ENCODE measurements around the gene ELMO3. TPM values are rescaled to one million over a fixed set of nuclear protein-coding genes. Genes with fewer than 3 reads are reported as not detected.
A peak's percentile ranks its signal among the peaks of the same experiment; 100 is the strongest.

The ELMO3 gene
- total and polyA plus RNA-seq, 2 of the 4 experiments (the other 2 are of a cell fraction) = 0.36 to 1.6 TPM

GRCh38 chr16:67170168-67170948, 28.6 kb upstream of the ELMO3 start, which contains the start of gene NOL3:
Gene NOL3, plus strand, starts transcription at chr16:67170538.
- H4K91ac ChIP-seq (ENCODE audit: insufficient read depth, low read depth, low read length) = peak within 1 kb of the TSS; percentile 98
- 0 out of 2 replicates have a peak, but pooled peaks cover 4% of the 10 kb centered on the region for H4K20me1 ChIP-seq (ENCODE audit: insufficient read depth, low read length)
- peak within 1 kb of the TSS; percentile 99 for H2AK5ac ChIP-seq (ENCODE audit: low read depth, low read length)
- H3K27ac ChIP-seq (ENCODE audit: insufficient read depth, low read length) = peak within 1 kb of the TSS; percentile 80
- peaks cover 20% of the 10 kb centered on the region for H3K9me1 ChIP-seq (ENCODE audit: insufficient read depth, low read length)
- peaks cover 6% of the 10 kb centered on the region; the same call in 1 of the 2 replicates for H3K36me3 ChIP-seq (ENCODE audit: control insufficient read depth, insufficient read depth, low read length)
- H3K9me3 ChIP-seq (ENCODE audit: control insufficient read depth, insufficient read depth, low read length) = no peaks in the 10 kb centered on the region
- H3K4me2 ChIP-seq (ENCODE audit: low read depth, low read length) = peak within 1 kb of the TSS; percentile 74
- no TSS peak for BruUV-seq (replicated peaks)
- H4K5ac ChIP-seq (ENCODE audit: low read depth, low read length) = peak within 1 kb of the TSS; percentile 84
- peak within 1 kb of the TSS; percentile 82 for H2BK20ac ChIP-seq (ENCODE audit: low read depth, low read length)
- ChIA-PET CTCF (interaction anchor here (0.6 to 1.5 kb wide), 6 partner anchors 10 to 550 kb away, joined by 3 to 6 read pairs (median 4); no protein-coding TSS in a partner anchor), POLR2A (ENCODE audit: unreplicated experiment) (interaction anchor here (0.7 kb wide), 1 partner anchor 34 kb away, joined by 7 read pairs; no protein-coding TSS in a partner anchor)
- dilution Hi-C loops (cut with HindIII; ENCODE audit: low sequenced_read_pairs, unreplicated experiment) (no loop called here), intact Hi-C loops (cut with micrococcal nuclease) (no loop called here), in situ Hi-C loops (cut with MboI; ENCODE audit: low sequenced_read_pairs) (no loop called here)
- H3K4ac ChIP-seq (ENCODE audit: low read depth, low read length) = peak within 1 kb of the TSS; percentile 94
- peak within 1 kb of the TSS; percentile 84 for H3K18ac ChIP-seq (ENCODE audit: low read depth, low read length)
- H3K4me3 ChIP-seq (ENCODE audit: insufficient read depth, low read depth, low read length) = peak within 1 kb of the TSS; percentile 44
- H2BK5ac ChIP-seq (ENCODE audit: low read depth, low read length, poor library complexity, severe bottlenecking) = peak within 1 kb of the TSS; percentile 93
- peak within 1 kb of the TSS; percentile 77 to 96 for H4K8ac ChIP-seq (ENCODE audit: low read depth in 2 of 2, low read length in 2 of 2)
- 7% methylated on average over 11 of the region's 50 CpGs; no CpG with 5 or more reads in 1 of the 2 experiments for WGBS, 2 experiments (ENCODE audit: extremely low coverage in 2 of 2, insufficient read length in 1 of 2)
- TF ChIP-seq USF2 (IDR thresholded peaks at IDR 0.05; ENCODE audit: low read depth, low read length) = no peak
- 0 out of 2 replicates have a peak, but pooled peaks have one; percentile 13 for TF ChIP-seq RAD21 (IDR thresholded peaks at IDR 0.05; ENCODE audit: low read length)
- TF ChIP-seq ELK1 (IDR thresholded peaks at IDR 0.05; ENCODE audit: borderline replicate concordance, low read depth, low read length) = no peak
- 0 out of 2 replicates have a peak, but pooled peaks have one; percentile 9 for TF ChIP-seq SMC3 (IDR thresholded peaks at IDR 0.05; ENCODE audit: low read depth, low read length)
- peak; percentile 87 for TF ChIP-seq NFE2L2 (IDR thresholded peaks at IDR 0.05; ENCODE audit: low read depth, low read length)
- peak; percentile 8; the same call in 1 of the 2 replicates for TF ChIP-seq MAFK (IDR thresholded peaks at IDR 0.05; ENCODE audit: low read depth, low read length)
- peak; percentile 61; the same call in 1 of the 2 replicates for TF ChIP-seq MAZ (IDR thresholded peaks at IDR 0.05; ENCODE audit: borderline replicate concordance, low read depth, low read length)
- no peak for TF ChIP-seq RCOR1 (IDR thresholded peaks at IDR 0.05; ENCODE audit: insufficient replicate concordance, low read length)
- peak; percentile 45; the same call in 1 of the 2 replicates for TF ChIP-seq POLR2A (IDR thresholded peaks at IDR 0.05; ENCODE audit: low read depth, low read length)
- TF ChIP-seq BHLHE40 (IDR thresholded peaks at IDR 0.05; ENCODE audit: low read depth, low read length) = no peak
- peak; percentile 22; the same call in 1 of the 2 replicates for TF ChIP-seq CTCF (conservative IDR thresholded peaks at IDR 0.05; ENCODE audit: low read depth, low read length)
- peak within 1 kb of the TSS; percentile 98 for H2AFZ ChIP-seq (replicated peaks; ENCODE audit: low read length, poor library complexity)
- H3K79me1 ChIP-seq (ENCODE audit: low read depth in 1 of 2, low read length in 2 of 2) = peaks cover 9 to 38% of the 10 kb centered on the region in 2 experiments; a peak in 3 of 4 replicates
- H3K23ac ChIP-seq (ENCODE audit: low read depth, low read length) = peak within 1 kb of the TSS; percentile 97
- H3K27me3 ChIP-seq (ENCODE audit: control insufficient read depth, insufficient read depth, low read length) = peaks cover 9% of the 10 kb centered on the region; the same call in 1 of the 2 replicates
- H3K9ac ChIP-seq (ENCODE audit: low read depth, low read length) = peak within 1 kb of the TSS; percentile 86
- peak within 1 kb of the TSS; percentile 89 for H3K14ac ChIP-seq (replicated peaks; ENCODE audit: low read depth, low read length)
- peak within 1 kb of the TSS; percentile 72 for H3K56ac ChIP-seq (ENCODE audit: extremely low read depth, insufficient read depth, low read length)
- peak within 1 kb of the TSS; percentile 87 for H2BK15ac ChIP-seq (ENCODE audit: low read depth, low read length)
- DNase-seq (peak; percentile 76), ATAC-seq (ENCODE audit: low read depth) (peak; percentile 73)
- H3K4me1 ChIP-seq (ENCODE audit: control insufficient read depth, insufficient read depth, low read length) = peaks cover 29% of the 10 kb centered on the region
- peak within 1 kb of the TSS; percentile 81 for H2BK120ac ChIP-seq (ENCODE audit: low read depth, low read length)
- H2AK9ac ChIP-seq (replicated peaks; ENCODE audit: low read depth, low read length, poor library complexity) = peak within 1 kb of the TSS; percentile 99

Measured in IMR-90 (cell line).